HG03095 (cell line): ENCODE results near the gene KRT79.
"Not testable (repeated sequence)": the region's sequence is repeated elsewhere in the genome, so short reads cannot be mapped to it uniquely, and the experiment has no call there.

Experiments
- ATAC-seq: cut with Tn5 transposase; IDR thresholded peaks from one replicate; pipeline ENCODE4 v1.9.1; 2021; ENCODE audit warnings: moderate library complexity; ENCODE audit not compliant: unreplicated experiment

KRT79 gene

GRCh38 chr12:52861511-52861910 lies 27.4 kb upstream of the KRT79 start:
- no peak for ATAC-seq

GRCh38 chr12:52860102-52860823 lies 26.2 kb upstream of the KRT79 start:
- ATAC-seq: no peak

GRCh38 chr12:52857500-52857899 lies 23.4 kb upstream of the KRT79 start:
- no peak for ATAC-seq

GRCh38 chr12:52856787-52857186 lies 22.7 kb upstream of the KRT79 start:
- ATAC-seq: no peak

- not testable (repeated sequence) for ATAC-seq
These were observed 22.0 kb upstream of the KRT79 start for GRCh38 chr12:52856077-52856476.

DNA sequence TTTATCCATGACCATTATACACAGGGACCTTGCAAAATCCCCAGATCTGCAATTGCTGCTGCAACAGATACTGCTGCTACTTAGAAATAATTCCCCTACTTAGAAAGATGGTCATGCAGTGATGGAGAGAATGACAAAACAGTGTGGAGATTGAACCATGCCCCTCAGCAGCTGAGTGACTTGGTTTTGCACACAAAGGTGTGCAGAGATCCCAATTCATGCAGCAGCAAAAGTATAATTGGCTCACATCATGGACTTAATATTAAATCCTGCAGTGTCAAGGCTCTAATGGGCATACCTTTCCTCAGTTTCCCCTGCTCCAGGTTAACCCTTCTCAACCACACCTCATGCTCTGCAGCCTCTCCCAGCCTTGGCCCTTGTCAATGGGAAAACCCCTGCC lies 17.7 kb upstream of the KRT79 start:
- ATAC-seq: no peak

DNA sequence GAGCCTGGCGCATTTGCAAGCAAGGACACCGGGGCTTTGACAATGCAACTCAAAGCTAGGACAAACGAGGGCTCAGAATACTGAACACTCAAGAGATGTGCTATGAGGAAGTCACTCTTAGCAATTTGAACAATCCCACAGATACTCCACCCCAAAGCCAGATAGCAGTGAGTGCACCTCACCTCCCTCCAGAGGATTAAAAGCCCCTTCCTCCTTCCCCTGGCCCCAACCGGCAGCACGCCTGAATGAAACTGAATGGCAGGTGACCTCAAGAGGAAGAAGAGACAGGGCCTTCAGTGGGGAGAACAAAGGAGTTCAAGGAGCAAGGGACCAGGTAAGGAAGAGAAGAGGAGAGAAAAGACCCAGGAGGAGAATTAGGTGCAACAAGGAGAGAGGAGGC lies 16.6 kb upstream of the KRT79 start:
- ATAC-seq: no peak

- no peak for ATAC-seq
These were observed 15.4 kb upstream of the KRT79 start for GRCh38 chr12:52849511-52849910.

DNA sequence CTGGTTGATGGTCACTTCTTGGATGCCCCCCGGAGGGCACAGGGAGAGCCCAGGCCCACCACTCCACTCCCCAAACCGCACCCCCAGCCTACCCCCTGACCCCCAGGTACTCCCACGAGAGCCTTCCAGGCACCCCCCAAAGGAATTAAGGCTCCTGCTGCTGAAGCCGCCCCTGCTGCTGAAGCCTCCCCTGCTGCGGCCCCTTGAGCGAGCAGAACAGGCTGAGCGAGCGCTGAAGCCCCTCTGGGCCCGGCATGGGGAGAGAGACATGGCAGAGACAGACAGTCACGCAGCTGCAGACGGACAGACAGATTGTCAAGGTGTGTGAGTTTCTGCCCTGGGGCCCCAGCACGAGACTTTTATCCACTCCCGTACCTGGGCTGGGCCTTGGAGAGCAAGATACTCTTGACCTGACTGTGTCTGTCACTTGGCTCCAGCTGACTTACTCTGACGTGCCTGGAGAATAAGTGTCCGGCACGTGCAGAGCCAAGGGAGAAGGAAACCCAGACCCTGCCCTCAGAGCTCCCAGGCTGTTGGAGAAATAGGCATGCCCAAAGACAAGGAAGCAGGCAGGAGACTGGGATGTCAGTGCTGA lies 14.6 kb upstream of the KRT79 start, which contains the start of gene KRT78:
TSS of gene KRT78 (minus strand) at position 334 of the 595 bp plus-strand sequence. CDS start at position 270, 64 bp downstream.
- no peak for ATAC-seq

DNA sequence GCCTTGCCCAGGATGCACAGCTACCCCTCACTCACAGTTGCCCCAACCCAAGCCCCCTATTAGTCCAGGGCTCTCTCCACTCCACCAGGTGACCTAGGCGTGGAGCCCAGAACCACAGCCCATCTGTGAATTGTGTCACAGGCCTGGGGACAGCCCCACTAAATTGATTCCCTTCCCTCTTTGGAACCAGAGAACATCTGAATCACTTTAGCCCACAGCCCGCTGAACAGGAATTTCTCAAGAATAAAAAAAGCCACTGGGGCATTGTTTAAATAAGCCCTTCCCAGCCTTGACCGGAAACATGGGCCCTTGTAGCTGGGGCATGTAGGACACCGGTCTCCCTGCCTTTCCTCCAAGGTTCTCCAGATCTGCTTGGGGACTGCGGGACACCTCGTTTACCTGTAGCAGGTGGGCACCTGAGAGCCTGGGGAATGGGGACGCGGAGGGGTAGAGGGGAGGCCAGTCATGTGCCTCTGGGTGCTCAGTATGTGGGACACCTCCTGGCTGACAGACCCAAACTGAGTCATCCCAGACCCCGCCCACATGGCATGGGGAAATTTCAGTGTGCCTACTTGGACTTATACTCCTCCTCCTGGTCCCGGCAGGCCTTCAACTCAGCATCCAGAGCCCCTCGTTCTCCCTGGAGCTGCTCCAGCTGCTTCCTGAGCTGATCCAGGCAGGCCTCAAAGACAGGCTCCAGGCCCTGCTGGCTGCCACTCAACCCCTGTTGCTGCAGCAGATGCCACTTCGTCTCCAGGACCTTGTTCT lies 13.4 kb upstream of the KRT79 start:
- ATAC-seq: no peak

DNA sequence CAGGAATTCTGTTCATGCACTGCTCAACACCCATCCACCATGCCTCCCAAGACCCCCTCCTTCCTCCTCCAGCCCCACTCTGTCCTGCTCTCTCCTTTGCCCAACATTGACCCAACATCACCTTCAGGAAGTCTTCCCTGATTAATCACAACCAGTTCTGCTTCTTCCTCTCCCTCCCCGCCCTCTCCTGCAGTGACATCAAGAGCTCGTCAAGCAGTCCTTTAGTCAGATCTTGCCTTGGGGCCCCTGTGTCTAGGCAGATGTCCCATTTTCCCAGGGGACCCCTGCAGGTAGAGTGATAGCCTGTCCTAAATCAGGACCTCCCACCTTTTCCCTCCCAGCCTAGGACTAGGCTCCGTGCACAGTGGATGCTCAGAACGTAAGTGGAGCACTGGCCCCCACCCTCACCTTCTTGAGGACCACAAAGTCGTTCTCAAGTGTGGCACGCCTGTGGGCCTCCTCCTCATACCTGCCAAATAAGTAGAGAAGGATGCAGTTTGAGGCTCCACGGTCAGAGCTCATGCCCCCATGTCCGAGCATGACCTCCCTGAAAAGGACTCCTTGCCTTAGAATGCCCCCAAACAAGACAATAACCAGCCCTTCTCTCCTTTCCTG lies 12.4 kb upstream of the KRT79 start:
- ATAC-seq: no peak

DNA sequence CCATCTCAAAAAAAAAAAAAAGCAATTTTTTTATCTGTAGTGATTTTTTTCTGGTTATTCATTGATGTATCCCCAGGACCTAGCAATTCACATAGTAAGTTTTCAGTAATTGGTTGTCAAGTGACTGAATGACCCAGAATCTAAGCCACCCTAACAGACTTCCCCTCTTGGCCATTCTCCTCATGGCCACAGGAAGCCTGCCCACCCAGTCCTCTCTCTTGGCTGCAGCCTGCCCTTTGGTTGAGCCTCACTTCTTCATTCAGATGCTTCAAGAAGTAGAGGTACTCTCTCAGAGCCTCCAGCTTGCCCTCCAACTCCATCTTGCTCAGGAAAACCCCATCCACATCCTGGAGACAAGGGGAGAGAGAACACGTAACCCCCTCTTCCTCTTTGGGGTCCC lies 11.8 kb upstream of the KRT79 start:
- ATAC-seq: no peak

DNA sequence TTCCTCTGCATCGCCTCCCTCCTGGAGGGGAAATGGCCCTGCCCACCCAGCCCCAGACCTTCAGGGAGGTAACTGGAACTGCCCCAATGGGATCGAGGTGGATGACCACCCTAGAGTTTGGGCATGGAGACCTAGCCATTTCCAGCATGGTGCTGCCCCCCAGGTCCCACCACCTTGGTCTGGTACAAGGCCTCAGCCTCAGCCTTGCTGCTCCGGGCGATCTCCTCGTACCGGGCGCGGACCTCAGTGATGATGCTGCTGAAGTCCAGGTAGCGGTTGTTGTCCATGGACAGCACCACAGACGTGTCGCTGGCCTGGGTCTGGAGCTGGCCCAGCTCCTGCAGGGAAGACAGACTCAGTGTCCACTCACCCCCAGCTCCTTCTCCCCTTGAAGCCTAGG lies 10.3 kb upstream of the KRT79 start:
- ATAC-seq: no peak

DNA sequence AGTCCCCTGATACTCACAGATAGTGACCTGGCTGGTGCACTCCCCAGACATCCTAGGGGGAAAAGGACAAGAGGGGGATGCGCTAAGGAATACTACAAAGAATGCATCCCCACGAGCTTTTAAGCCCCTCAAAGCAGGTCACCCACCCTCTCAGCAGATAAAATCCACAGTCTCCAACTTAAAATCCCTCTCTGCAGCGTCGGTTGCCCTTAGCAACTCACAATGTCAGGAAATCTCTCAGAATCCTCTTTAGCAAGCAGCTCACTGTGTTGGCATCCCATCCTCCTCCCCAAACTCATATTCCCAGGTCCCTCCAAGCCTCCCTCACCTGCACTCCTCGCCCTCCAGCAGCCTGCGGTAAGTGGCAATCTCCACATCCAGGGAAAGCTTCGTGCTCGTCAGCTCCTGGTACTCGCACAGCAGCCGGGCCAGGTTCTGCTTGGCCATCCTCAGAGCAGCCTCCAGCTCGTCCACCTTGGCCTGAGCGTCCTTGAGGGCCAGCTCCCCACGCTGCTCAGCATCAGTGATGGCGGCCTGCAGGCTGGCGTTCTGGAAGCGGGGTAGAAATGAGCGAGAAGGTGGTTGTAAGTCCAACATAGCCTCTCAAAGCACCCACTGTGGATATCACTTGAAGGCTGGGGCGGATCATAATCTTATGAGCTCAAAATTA lies 5.5 kb upstream of the KRT79 start:
- no peak for ATAC-seq

DNA sequence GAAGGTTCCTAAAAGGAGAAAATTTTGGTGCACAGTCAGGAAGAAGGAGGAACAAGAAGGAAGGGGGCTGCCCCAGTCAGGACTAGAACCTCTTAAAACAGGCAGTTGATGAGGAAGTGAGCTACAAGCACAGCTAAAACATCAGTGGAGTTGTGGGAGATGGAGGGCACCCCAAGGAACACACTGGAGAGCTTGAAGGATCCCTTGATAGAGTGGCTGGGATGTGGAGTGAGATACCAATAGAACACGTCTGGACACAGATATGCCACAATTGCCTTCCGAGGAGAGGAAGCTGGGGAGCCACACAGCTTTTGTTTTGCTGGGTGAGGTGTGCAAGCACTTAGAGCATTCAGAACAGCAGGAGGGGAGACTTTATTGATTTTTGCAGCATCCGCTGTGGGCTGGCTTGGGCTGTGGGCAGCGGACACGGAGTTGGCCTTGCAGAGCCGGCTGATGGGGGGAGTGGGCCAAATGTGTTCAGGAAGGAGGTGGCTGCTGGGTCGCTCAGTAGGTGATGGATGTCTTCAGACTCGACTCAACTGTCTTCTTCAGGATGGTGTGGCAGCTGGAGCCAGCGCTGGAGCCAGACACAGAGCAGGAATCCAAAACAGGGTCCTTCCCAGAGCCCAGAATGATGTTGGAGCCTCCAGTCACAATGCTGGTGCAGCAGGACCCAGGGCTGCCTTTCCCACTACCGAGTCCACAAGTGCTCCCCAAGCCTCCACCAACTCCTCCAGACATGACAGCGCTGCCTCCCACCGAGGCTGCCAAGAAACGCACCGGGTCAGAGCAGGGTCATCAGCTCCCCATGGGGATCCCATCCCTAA lies 4.7 kb upstream of the KRT79 start:
- no peak for ATAC-seq

DNA sequence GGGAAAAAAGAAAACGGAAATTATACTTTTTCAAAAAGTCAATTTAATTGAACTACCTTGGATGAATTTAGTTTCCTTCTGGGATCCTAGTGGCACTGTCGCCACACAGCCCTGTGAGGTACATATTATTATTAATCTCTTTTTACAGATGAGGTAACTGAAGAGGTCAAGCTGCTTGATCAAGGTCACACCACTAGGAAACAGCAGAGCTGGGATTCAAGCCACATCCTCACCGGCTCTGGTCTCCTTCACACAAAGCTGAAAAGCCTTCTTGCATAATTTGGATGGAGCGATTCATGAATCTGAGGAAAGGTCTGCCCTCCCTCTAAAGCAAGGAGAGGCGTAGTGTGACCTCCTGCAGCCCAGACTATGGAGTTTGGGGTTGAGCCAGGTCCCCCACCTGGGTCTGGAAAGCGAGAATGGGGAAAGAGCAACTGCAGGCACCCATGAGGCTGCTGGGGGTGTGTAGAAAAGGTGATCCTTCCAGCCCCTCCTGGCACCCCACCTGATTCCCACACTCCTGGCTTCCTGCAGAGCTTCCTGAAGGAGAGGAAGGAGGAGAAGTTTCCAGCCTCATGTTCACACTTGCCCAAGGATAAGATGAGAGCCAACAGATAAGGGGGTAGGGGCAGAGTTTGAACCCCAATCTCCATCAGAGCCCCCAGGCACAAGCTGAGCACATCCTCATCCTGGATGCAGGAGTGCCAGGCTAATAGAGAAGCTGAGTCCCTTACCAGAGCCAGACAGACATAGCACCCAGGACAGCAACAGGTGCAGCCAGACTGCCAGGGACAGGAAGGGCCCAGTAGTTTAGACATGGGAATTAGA lies 3.9 kb upstream of the KRT79 start:
- no peak for ATAC-seq

DNA sequence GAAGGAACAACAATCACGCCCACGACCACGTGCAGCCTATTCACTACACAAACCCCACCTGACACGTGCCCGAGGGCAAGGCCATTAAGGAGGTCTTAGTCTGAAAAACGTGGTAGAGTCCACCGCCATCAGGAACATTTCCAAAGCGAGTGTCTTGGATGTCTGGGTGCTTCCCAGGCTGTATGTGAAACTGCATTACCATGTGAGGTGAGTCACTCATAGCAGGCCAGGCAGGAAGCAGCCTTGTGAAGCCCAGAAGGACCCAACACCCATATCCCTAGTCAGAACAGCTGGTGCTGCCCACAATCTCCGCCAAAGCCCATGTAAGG lies 3.3 kb upstream of the KRT79 start:
- ATAC-seq: no peak

- ATAC-seq: no peak
These were observed 2.6 kb upstream of the KRT79 start for GRCh38 chr12:52836491-52837412.
